Measurements from ENCODE around the gene ZNF423. TPM values are rescaled to one million over a fixed set of nuclear protein-coding genes. Genes with fewer than 3 reads are reported as not detected.

Gene ZNF423
- total RNA-seq, 1 experiment from 2014 or later: 11.1 TPM

- Histone ChIP-seq H3K4me3 (ENCODE audit: low read depth, low read length, poor library complexity, severe bottlenecking) (no peak overlapping the region), H3K27me3 (replicated peaks; ENCODE audit: insufficient read depth, low read depth, low read length, poor library complexity) (no peaks in the 10 kb centered on the region), H3K27ac (ENCODE audit: low read depth, low read length, poor library complexity, severe bottlenecking) (no peak overlapping the region), H3K4me1 (ENCODE audit: insufficient read depth, low read length, poor library complexity, severe bottlenecking) (peaks cover 8% of the 10 kb centered on the region), H3K9me3 (ENCODE audit: low read depth, low read length, poor library complexity, severe bottlenecking) (no peaks in the 10 kb centered on the region), H3K36me3 (ENCODE audit: insufficient read depth, low read length, poor library complexity, severe bottlenecking) (no peaks in the 10 kb centered on the region)
- no peak for DNase-seq (ENCODE audit: low spot score)
- ChIA-PET CTCF (no interaction called here), POLR2A (ENCODE audit: low non-redundant PET) (interaction anchor here (0.6 kb wide), 1 partner anchor 68 kb away, joined by 3 read pairs; no protein-coding TSS in a partner anchor)
- BruUV-seq (replicated peaks): no TSS peak
- intact Hi-C loops (cut with micrococcal nuclease; ENCODE audit: unreplicated experiment): no loop called here
- TF ChIP-seq CTCF (conservative IDR thresholded peaks at IDR 0.05; ENCODE audit: low read depth, low read length) (no peak), EZH2 (IDR thresholded peaks at IDR 0.05; ENCODE audit: borderline replicate concordance, low read depth, low read length, poor library complexity, severe bottlenecking) (no peak)
These were observed 310.7 kb downstream of the ZNF423 start for GRCh38 chr16:49545243-49545642.

DNA sequence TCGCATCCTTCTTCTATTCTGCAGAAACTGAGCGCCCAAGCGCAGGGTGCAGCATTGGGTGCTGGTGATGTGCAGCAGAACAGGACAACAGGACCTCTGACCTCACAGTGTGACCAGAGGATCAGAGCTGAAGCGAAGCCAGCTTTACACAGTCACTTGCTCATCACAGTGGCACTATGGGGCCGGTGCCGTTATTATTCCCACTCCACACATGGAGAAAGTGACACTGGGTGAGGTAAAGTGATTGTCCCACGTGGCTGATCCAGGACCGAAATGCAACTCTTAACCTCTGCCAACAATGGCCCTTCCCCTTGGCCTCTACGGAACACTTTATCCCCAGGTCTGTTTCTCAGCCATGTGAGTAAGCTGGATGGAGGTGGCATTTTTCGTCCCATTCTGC, 311.1 kb downstream of the ZNF423 start:
- no peak for DNase-seq (ENCODE audit: low spot score)
- no peak overlapping the region for H3K27ac ChIP-seq (ENCODE audit: low read depth, low read length, poor library complexity, severe bottlenecking)
- TF ChIP-seq EZH2 (IDR thresholded peaks at IDR 0.05; ENCODE audit: borderline replicate concordance, low read depth, low read length, poor library complexity, severe bottlenecking) (no peak), CTCF (conservative IDR thresholded peaks at IDR 0.05; ENCODE audit: low read depth, low read length) (no peak)
- H3K4me3 ChIP-seq (ENCODE audit: low read depth, low read length, poor library complexity, severe bottlenecking): no peak overlapping the region
- BruUV-seq (replicated peaks): no TSS peak
- H3K9me3 ChIP-seq (ENCODE audit: low read depth, low read length, poor library complexity, severe bottlenecking): no peaks in the 10 kb centered on the region
- ChIA-PET POLR2A (ENCODE audit: low non-redundant PET) (interaction anchor here (0.6 kb wide), 1 partner anchor 69 kb away, joined by 3 read pairs; no protein-coding TSS in a partner anchor), CTCF (no interaction called here)
- H3K27me3 ChIP-seq (replicated peaks; ENCODE audit: insufficient read depth, low read depth, low read length, poor library complexity): no peaks in the 10 kb centered on the region
- intact Hi-C loops (cut with micrococcal nuclease; ENCODE audit: unreplicated experiment): no loop called here
- H3K36me3 ChIP-seq (ENCODE audit: insufficient read depth, low read length, poor library complexity, severe bottlenecking): no peaks in the 10 kb centered on the region
- H3K4me1 ChIP-seq (ENCODE audit: insufficient read depth, low read length, poor library complexity, severe bottlenecking): peaks cover 8% of the 10 kb centered on the region

- POLR2A ChIA-PET (ENCODE audit: low non-redundant PET): no interaction called here
These were observed 312.3 kb downstream of the ZNF423 start for GRCh38 chr16:49543631-49543946.

More at GRCh38 chr16:49543631-49543946, 312.3 kb downstream of the ZNF423 start:
- Histone ChIP-seq H3K9me3 (ENCODE audit: low read depth, low read length, poor library complexity, severe bottlenecking) (no peaks in the 10 kb centered on the region), H3K4me1 (ENCODE audit: insufficient read depth, low read length, poor library complexity, severe bottlenecking) (peaks cover 6% of the 10 kb centered on the region), H3K27ac (ENCODE audit: low read depth, low read length, poor library complexity, severe bottlenecking) (no peak overlapping the region), H3K27me3 (replicated peaks; ENCODE audit: insufficient read depth, low read depth, low read length, poor library complexity) (no peaks in the 10 kb centered on the region), H3K4me3 (ENCODE audit: low read depth, low read length, poor library complexity, severe bottlenecking) (no peak overlapping the region), H3K36me3 (ENCODE audit: insufficient read depth, low read length, poor library complexity, severe bottlenecking) (no peaks in the 10 kb centered on the region)
- BruUV-seq (replicated peaks): no TSS peak
- no peak for DNase-seq (ENCODE audit: low spot score)
- CTCF ChIA-PET: no interaction called here
- TF ChIP-seq EZH2 (IDR thresholded peaks at IDR 0.05; ENCODE audit: borderline replicate concordance, low read depth, low read length, poor library complexity, severe bottlenecking): no peak
- no peak for TF ChIP-seq CTCF (conservative IDR thresholded peaks at IDR 0.05; ENCODE audit: low read depth, low read length)
- intact Hi-C loops (cut with micrococcal nuclease; ENCODE audit: unreplicated experiment): no loop called here
